ENCODE results near the gene CYP4F22. TPM values are rescaled to one million over a fixed set of nuclear protein-coding genes. Genes with fewer than 3 reads are reported as not detected.

The CYP4F22 gene
- total RNA-seq, 1 experiment from 2014 or later: not detected

DNA sequence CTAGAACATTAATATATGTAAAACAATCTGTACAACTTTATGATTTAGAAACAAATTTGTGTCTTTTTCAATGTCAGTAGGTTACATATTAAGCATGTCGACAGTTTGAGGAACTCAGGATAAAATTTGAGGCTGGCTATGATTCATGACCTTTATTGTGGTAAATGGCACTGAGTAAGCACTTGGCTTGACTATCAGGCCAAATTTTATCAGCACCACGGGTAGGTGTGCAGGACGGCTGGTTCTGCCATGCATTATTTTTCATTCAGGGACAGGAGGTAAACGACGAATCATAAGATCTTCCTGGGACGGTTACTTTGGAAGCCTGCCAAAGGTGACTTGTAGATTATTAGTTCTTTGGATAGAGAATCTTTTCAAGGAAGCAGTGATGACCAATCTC lies 86.7 kb downstream of the CYP4F22 start:
- no TSS peak for BruUV-seq (replicated peaks)
- no peaks in the 10 kb centered on the region for H3K9me2 ChIP-seq (ENCODE audit: insufficient read depth)
- intact Hi-C loops (cut with micrococcal nuclease; ENCODE audit: unreplicated experiment): no loop called here
- TF ChIP-seq EZH2 (IDR thresholded peaks at IDR 0.05; ENCODE audit: low read depth): no peak
- TF ChIP-seq, protein P1, sequence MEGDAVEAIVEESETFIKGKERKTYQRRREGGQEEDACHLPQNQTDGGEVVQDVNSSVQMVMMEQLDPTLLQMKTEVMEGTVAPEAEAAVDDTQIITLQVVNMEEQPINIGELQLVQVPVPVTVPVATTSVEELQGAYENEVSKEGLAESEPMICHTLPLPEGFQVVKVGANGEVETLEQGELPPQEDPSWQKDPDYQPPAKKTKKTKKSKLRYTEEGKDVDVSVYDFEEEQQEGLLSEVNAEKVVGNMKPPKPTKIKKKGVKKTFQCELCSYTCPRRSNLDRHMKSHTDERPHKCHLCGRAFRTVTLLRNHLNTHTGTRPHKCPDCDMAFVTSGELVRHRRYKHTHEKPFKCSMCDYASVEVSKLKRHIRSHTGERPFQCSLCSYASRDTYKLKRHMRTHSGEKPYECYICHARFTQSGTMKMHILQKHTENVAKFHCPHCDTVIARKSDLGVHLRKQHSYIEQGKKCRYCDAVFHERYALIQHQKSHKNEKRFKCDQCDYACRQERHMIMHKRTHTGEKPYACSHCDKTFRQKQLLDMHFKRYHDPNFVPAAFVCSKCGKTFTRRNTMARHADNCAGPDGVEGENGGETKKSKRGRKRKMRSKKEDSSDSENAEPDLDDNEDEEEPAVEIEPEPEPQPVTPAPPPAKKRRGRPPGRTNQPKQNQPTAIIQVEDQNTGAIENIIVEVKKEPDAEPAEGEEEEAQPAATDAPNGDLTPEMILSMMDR (conservative IDR thresholded peaks at IDR 0.05): no peak
- no peaks in the 10 kb centered on the region for H3K79me2 ChIP-seq (ENCODE audit: low read depth)
- H3K9me3 ChIP-seq (ENCODE audit: insufficient read depth, low read depth): no peaks in the 10 kb centered on the region
- H2AFZ ChIP-seq: no peak overlapping the region
- peaks cover 24% of the 10 kb centered on the region; the same call in 1 of the 2 replicates for H3F3A ChIP-seq (ENCODE audit: insufficient read depth, low read depth)
- no peaks in the 10 kb centered on the region for H3K36me3 ChIP-seq (ENCODE audit: low read depth)
- DNase-seq: peak; percentile 21 to 94
- H3K4me1 ChIP-seq (replicated peaks; ENCODE audit: insufficient read depth): peaks cover 25% of the 10 kb centered on the region
- no peaks in the 10 kb centered on the region for H3K27me3 ChIP-seq (ENCODE audit: insufficient read depth, low read depth)
- no peaks in the 10 kb centered on the region for H4K20me1 ChIP-seq (ENCODE audit: insufficient read depth)
- ChIA-PET CTCF (no interaction called here), POLR2A (ENCODE audit: unreplicated experiment) (no interaction called here)
- H3K4me3 ChIP-seq: no peak overlapping the region
- H3K4me2 ChIP-seq: peak overlapping the region; percentile 2; the same call in 1 of the 2 replicates
- H3K27ac ChIP-seq: no peak overlapping the region

Other genes starting within 250 kb of the CYP4F22 start
- gene BRD4, start 176.0 kb upstream of the CYP4F22 start, total RNA-seq (2021): 109 and 138 TPM in 2 replicates
- 39.5 and 43.4 TPM in 2 replicates for gene AKAP8, start 128.7 kb upstream of the CYP4F22 start, total RNA-seq (2021)
- 49.9 and 62.4 TPM in 2 replicates for gene AKAP8L, start 89.5 kb upstream of the CYP4F22 start, total RNA-seq (2021)
- gene WIZ, start 58.6 kb upstream of the CYP4F22 start, total RNA-seq (2021): 27.3 and 31.6 TPM in 2 replicates
- not detected in 2 replicates for gene RASAL3, start 44.0 kb upstream of the CYP4F22 start, total RNA-seq (2021)
- not detected in 2 replicates for gene PGLYRP2, start 29.0 kb upstream of the CYP4F22 start, total RNA-seq (2021)
- gene CYP4F8, start 106.7 kb downstream of the CYP4F22 start, total RNA-seq (2021): not detected in 2 replicates
- gene CYP4F3, start 132.4 kb downstream of the CYP4F22 start, total RNA-seq (2021): 57.6 and 70.7 TPM in 2 replicates
- 5.7 and 8.1 TPM in 2 replicates for gene CYP4F12, start 164.6 kb downstream of the CYP4F22 start, total RNA-seq (2021)
- not detected in 2 replicates for gene OR10H2, start 219.5 kb downstream of the CYP4F22 start, total RNA-seq (2021)
- not detected in 2 replicates for gene OR10H3, start 229.5 kb downstream of the CYP4F22 start, total RNA-seq (2021)

All from PC-9 (cell line).